PC-3 (cell line): ENCODE data around the gene SDK1. TPM values are rescaled to one million over a fixed set of nuclear protein-coding genes. Genes with fewer than 3 reads are reported as not detected.

Experiments
- ATAC-seq: fragments of 200-7000 bp; cut with Tn5 transposase; 2 replicates; pipeline ENCODE4 v1.9.1; 2020; ENCODE audit warnings: mild to moderate bottlenecking, moderate library complexity
- BruUV-seq: library from RNA; stranded (reverse); fragments of 400-500 nt; replicated peaks from 2 replicates; lab custom pipeline; 2021; lab: Mats Ljungman, UMichigan
- CTCF ChIA-PET: fragments of 300-600 bp; sonication (Branson Sonifier 250); formaldehyde crosslinking; loops from one replicate; lab custom pipeline; 2022; ENCODE audit warnings: antibody characterized with exemption; lab: Charles Lee
- POLR2A ChIA-PET: fragments of 300-600 bp; sonication (Branson Sonifier 250); formaldehyde crosslinking; loops from one replicate; lab custom pipeline; 2022; ENCODE audit warnings: antibody characterized with exemption; ENCODE audit not compliant: unreplicated experiment; lab: Charles Lee
- DNase-seq: peaks from one replicate; pipeline ENCODE4 v3.0.0-alpha.2; 2015
- H2AFZ ChIP-seq: fragments of 300-600 bp; sonication (generic); 2 replicates; pipeline ENCODE4 v1.6.0; 2016; ENCODE audit warnings: antibody characterized with exemption, low read length
- H3F3A ChIP-seq: fragments of 300-600 bp; sonication (generic); one replicate; pipeline ENCODE4 v1.6.0; 2017; ENCODE audit warnings: antibody characterized with exemption, low read length, control low read depth, mild to moderate bottlenecking; ENCODE audit not compliant: unreplicated experiment
- H3K27ac ChIP-seq: fragments of 300-600 bp; sonication (generic); 2 replicates; pipeline ENCODE4 v1.5.1; 2016; ENCODE audit warnings: mild to moderate bottlenecking, low read length
- H3K27me3 ChIP-seq: fragments of 300-600 bp; sonication (generic); 2 replicates; pipeline ENCODE4 v1.6.1; 2016; ENCODE audit warnings: low read length, mixed read lengths
- H3K36me3 ChIP-seq: fragments of 300-600 bp; sonication (generic); 2 replicates; pipeline ENCODE4 v1.6.1; 2016; ENCODE audit warnings: low read depth, mixed run types, low read length, mixed read lengths
- H3K4me1 ChIP-seq: fragments of 300-600 bp; sonication (generic); 2 replicates; pipeline ENCODE4 v1.5.1; 2016; ENCODE audit warnings: low read length; ENCODE audit not compliant: insufficient read depth
- H3K4me2 ChIP-seq: fragments of 300-600 bp; sonication (generic); 2 replicates; pipeline ENCODE4 v1.6.0; 2016; ENCODE audit warnings: low read length
- H3K4me3 ChIP-seq: fragments of 300-600 bp; sonication (generic); 2 replicates; pipeline ENCODE4 v1.5.1; 2016; ENCODE audit warnings: mild to moderate bottlenecking, low read length, mixed read lengths
- H3K79me2 ChIP-seq: fragments of 300-600 bp; sonication (generic); 2 replicates; pipeline ENCODE4 v1.6.1; 2017; ENCODE audit warnings: low read length, mixed read lengths
- H3K9ac ChIP-seq: fragments of 300-600 bp; sonication (generic); 2 replicates; pipeline ENCODE4 v1.6.0; 2016; ENCODE audit warnings: mild to moderate bottlenecking, low read length
- H3K9me2 ChIP-seq: fragments of 300-600 bp; sonication (generic); replicated peaks from 2 replicates; pipeline ENCODE4 v1.6.1; 2016; ENCODE audit warnings: mixed run types, low read length, mixed read lengths
- H3K9me3 ChIP-seq: fragments of 300-600 bp; sonication (generic); 2 replicates; pipeline ENCODE4 v1.6.1; 2016; ENCODE audit warnings: low read length, mixed read lengths
- H4K20me1 ChIP-seq: fragments of 300-600 bp; sonication (generic); 2 replicates; pipeline ENCODE4 v1.6.1; 2016; ENCODE audit warnings: low read length, mixed read lengths
- CTCF ChIP-seq: fragments of 300-600 bp; sonication (generic); conservative IDR thresholded peaks from 2 replicates; pipeline ENCODE4 v1.5.1; 2017; ENCODE audit warnings: antibody characterized with exemption, low read depth, mild to moderate bottlenecking, low read length
- EZH2 ChIP-seq: fragments of 300-600 bp; sonication (generic); IDR thresholded peaks from one replicate; pipeline ENCODE4 v1.6.1; 2017; ENCODE audit warnings: antibody characterized with exemption, mild to moderate bottlenecking, low read length; ENCODE audit not compliant: unreplicated experiment
- EZH2phosphoT487 ChIP-seq: fragments of 300-600 bp; sonication (generic); IDR thresholded peaks from 2 replicates; pipeline ENCODE4 v1.6.1; 2018; ENCODE audit warnings: mild to moderate bottlenecking, antibody characterized with exemption, low read length, borderline replicate concordance
- intact Hi-C: fragments of 100-400 bp; cut with micrococcal nuclease; formaldehyde crosslinking; loops from 2 replicates; pipeline ENCODE4 v1.9.0; 2023
- total RNA-seq: library from RNA; depleted of rRNA; stranded (reverse); fragments of >200 nt; gene quantifications from 2 replicates; pipeline ENCODE4 v1.2.3, GENCODE V29; 2014

Gene SDK1
- total RNA-seq, 1 experiment from 2014 or later: 2.8 TPM

- no peaks in the 10 kb centered on the region for H3K79me2 ChIP-seq
- H2AFZ ChIP-seq: peak overlapping the region; percentile 37; the same call in 1 of the 2 replicates
- H3K9ac ChIP-seq: no peak overlapping the region
- H4K20me1 ChIP-seq: no peaks in the 10 kb centered on the region
- H3K27me3 ChIP-seq: no peaks in the 10 kb centered on the region
- intact Hi-C loops: loop anchor here (5.0 kb wide), 2 partner anchors 175 to 190 kb away; no protein-coding TSS in a partner anchor
- ATAC-seq (peak; percentile 77), DNase-seq (peak; percentile 53)
- ChIA-PET POLR2A (no interaction called here), CTCF (no interaction called here)
- H3K4me1 ChIP-seq: no peaks in the 10 kb centered on the region
- H3K4me3 ChIP-seq: no peak overlapping the region
- H3K9me2 ChIP-seq: no peaks in the 10 kb centered on the region
- no TSS peak for BruUV-seq
- TF ChIP-seq EZH2 (no peak), CTCF (peak; percentile 77)
- H3K4me2 ChIP-seq: no peak overlapping the region
- no peaks in the 10 kb centered on the region for H3K36me3 ChIP-seq
- no peaks in the 10 kb centered on the region for H3F3A ChIP-seq
- no peaks in the 10 kb centered on the region for H3K9me3 ChIP-seq
- no peak overlapping the region for H3K27ac ChIP-seq
Observed at GRCh38 chr7:3482147-3482921, 181.3 kb downstream of the SDK1 start.

GRCh38 chr7:3486841-3487240, 185.8 kb downstream of the SDK1 start:
- Histone ChIP-seq H3K36me3 (no peaks in the 10 kb centered on the region), H3K79me2 (no peaks in the 10 kb centered on the region), H2AFZ (no peak overlapping the region), H3K9ac (no peak overlapping the region), H4K20me1 (no peaks in the 10 kb centered on the region), H3K4me1 (no peaks in the 10 kb centered on the region), H3K4me3 (no peak overlapping the region), H3K9me3 (no peaks in the 10 kb centered on the region), H3F3A (no peaks in the 10 kb centered on the region), H3K27ac (no peak overlapping the region), H3K9me2 (no peaks in the 10 kb centered on the region), H3K4me2 (no peak overlapping the region), H3K27me3 (no peaks in the 10 kb centered on the region)
- TF ChIP-seq EZH2 (no peak), CTCF (no peak), EZH2phosphoT487 (no peak)
- intact Hi-C loops: no loop called here
- ATAC-seq (no peak), DNase-seq (no peak)
- BruUV-seq: no TSS peak
- CTCF ChIA-PET: no interaction called here
- POLR2A ChIA-PET: no interaction called here

GRCh38 chr7:3488829-3489228, 187.8 kb downstream of the SDK1 start:
- Histone ChIP-seq H3K27me3 (no peaks in the 10 kb centered on the region), H3K79me2 (no peaks in the 10 kb centered on the region), H3K27ac (no peak overlapping the region), H3K4me1 (peaks cover 7% of the 10 kb centered on the region), H3K4me2 (no peak overlapping the region), H3K36me3 (no peaks in the 10 kb centered on the region), H3F3A (no peaks in the 10 kb centered on the region), H3K9ac (no peak overlapping the region), H3K9me3 (no peaks in the 10 kb centered on the region), H3K4me3 (no peak overlapping the region), H2AFZ (no peak overlapping the region), H3K9me2 (no peaks in the 10 kb centered on the region), H4K20me1 (no peaks in the 10 kb centered on the region)
- DNase-seq (no peak), ATAC-seq (no peak)
- ChIA-PET CTCF (no interaction called here), POLR2A (no interaction called here)
- no peak for TF ChIP-seq EZH2
- TF ChIP-seq EZH2phosphoT487: no peak
- no peak for TF ChIP-seq CTCF
- no TSS peak for BruUV-seq
- intact Hi-C loops: no loop called here
